Peyer's patch (tissue), 4 donors: ENCODE measurements around the gene SLC25A26. TPM values are rescaled to one million over a fixed set of nuclear protein-coding genes. Genes with fewer than 3 reads are reported as not detected.

Source experiments
- DNase-seq, 3 donors: peaks; one replicate each; pipeline ENCODE4 v3.0.0-alpha.2; 2017 to 2019
- H3K27ac ChIP-seq, 4 donors: fragments of 200-600 bp; sonication (generic); one replicate each; pipeline ENCODE4 v1.5.1; 2016 to 2019
- H3K27me3 ChIP-seq, 2 donors: fragments of 200-600 bp; sonication (generic); one replicate each; pipeline ENCODE4 v1.5.1; 2019
- H3K36me3 ChIP-seq, 3 donors: fragments of 200-600 bp; sonication (generic); one replicate each; pipeline ENCODE4 v1.5.1; 2016 to 2019
- H3K4me1 ChIP-seq, 4 donors: fragments of 200-600 bp; sonication (generic); one replicate each; pipeline ENCODE4 v1.5.1; 2016 to 2019
- H3K4me3 ChIP-seq, 4 donors: fragments of 200-600 bp; sonication (generic); 1 replicate in 3 of 4; 2 replicates in 1 of 4; pipeline ENCODE4 v1.5.1; 2016 to 2019; ENCODE audit warnings: mild to moderate bottlenecking in 1 of 4
- H3K9me3 ChIP-seq, 4 donors: fragments of 200-600 bp; sonication (generic); one replicate each; pipeline ENCODE4 v1.5.1; 2016 to 2019; ENCODE audit warnings: mild to moderate bottlenecking in 1 of 4
- POLR2A ChIP-seq, 2 donors: fragments of 450-650 bp; IDR thresholded peaks; one replicate each; pipeline ENCODE4 v1.5.1; 2017; ENCODE audit warnings: antibody characterized with exemption in 2 of 2, mild to moderate bottlenecking in 2 of 2, moderate library complexity in 2 of 2
- total RNA-seq, 4 donors: library from RNA; depleted of rRNA; stranded (reverse); fragments of >200 nt; gene quantifications; one replicate each; pipeline ENCODE4 v1.1.0, GENCODE V29; 2016
- TF ChIP-seq, protein P1 (sequence below), 6 experiments: fragments of 450-650 bp in 4 of 6; fragments of 200-600 bp in 2 of 6; sonication (generic) in 1 of 6; IDR thresholded peaks; one replicate each; pipeline ENCODE4 v1.5.1; 2017 to 2019; ENCODE audit warnings: antibody characterized with exemption in 6 of 6, mild to moderate bottlenecking in 3 of 6, moderate library complexity in 1 of 6

SLC25A26 gene
- total RNA-seq, 4 donors from 2014 or later: 11.9 to 28.9 (median 17.7) TPM

DNA sequence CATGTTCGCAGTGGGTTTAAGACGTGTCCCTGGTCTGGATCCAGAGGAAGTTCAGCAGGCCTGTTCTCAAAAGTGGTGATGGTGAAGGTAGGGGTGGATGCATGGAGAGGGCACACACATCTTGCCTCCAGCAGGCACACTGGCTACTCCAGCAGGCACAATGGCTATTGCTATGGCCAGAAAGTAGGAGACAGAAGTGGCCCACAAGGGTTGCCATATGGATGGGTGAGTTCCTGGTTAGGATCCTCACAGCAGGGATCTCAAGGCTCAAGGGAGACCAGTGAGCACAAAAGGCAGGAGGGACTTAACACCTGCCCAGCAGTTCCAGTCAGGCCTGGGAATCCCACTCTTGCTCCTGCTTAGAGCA, 172.1 kb downstream of the SLC25A26 start:
- peak overlapping the region in 2 of 4 donors; percentile 25 to 75 for H3K27ac ChIP-seq
- no peak for TF ChIP-seq POLR2A (IDR thresholded peaks at IDR 0.05)
- TF ChIP-seq, protein P1, sequence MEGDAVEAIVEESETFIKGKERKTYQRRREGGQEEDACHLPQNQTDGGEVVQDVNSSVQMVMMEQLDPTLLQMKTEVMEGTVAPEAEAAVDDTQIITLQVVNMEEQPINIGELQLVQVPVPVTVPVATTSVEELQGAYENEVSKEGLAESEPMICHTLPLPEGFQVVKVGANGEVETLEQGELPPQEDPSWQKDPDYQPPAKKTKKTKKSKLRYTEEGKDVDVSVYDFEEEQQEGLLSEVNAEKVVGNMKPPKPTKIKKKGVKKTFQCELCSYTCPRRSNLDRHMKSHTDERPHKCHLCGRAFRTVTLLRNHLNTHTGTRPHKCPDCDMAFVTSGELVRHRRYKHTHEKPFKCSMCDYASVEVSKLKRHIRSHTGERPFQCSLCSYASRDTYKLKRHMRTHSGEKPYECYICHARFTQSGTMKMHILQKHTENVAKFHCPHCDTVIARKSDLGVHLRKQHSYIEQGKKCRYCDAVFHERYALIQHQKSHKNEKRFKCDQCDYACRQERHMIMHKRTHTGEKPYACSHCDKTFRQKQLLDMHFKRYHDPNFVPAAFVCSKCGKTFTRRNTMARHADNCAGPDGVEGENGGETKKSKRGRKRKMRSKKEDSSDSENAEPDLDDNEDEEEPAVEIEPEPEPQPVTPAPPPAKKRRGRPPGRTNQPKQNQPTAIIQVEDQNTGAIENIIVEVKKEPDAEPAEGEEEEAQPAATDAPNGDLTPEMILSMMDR (IDR thresholded peaks at IDR 0.05): no peak
- no peak overlapping the region for H3K4me3 ChIP-seq
- H3K9me3 ChIP-seq: no peaks in the 10 kb centered on the region
- H3K36me3 ChIP-seq: peaks cover 0 to 42% (median 0%) of the 10 kb centered on the region in 3 donors
- DNase-seq: no peak
- H3K27me3 ChIP-seq: no peaks in the 10 kb centered on the region
- peaks cover 0 to 7% (median 0%) of the 10 kb centered on the region in 4 donors for H3K4me1 ChIP-seq

DNA sequence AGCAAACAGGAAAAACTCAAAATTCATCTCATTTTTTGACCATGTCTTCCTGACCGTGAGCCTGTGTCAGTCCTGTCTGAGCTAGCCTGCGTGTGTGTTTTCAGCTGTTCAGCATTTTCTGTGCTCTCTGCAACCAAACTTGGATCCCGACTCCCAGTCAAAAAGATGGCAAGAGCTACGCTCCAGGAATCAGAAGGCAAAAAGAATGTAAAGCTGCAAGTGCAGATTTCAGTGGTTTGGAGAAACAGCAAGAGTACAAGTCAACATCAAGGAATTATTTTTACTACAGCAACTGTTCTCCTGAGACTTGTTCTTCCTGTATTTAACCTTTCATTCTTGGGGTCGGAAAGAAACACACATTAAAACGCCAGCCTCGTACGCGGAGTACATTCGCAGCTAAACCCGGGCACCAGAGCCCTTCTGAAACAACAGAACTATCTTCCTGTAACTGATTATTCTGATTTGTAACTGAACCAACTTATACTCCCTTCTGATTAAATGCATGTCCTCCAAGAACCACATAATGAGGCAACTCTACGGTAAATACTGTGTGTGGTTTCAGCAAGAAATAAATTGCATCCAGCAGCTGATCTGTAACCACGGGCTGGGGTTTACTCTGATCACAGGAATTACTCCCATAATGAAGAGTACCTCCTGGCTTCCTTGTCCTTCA, 172.7 kb downstream of the SLC25A26 start:
- peak in 1 of 3 donors; percentile 33 for DNase-seq
- TF ChIP-seq POLR2A (IDR thresholded peaks at IDR 0.05): no peak
- TF ChIP-seq, protein P1 (IDR thresholded peaks at IDR 0.05): no peak
- Histone ChIP-seq H3K27me3 (no peaks in the 10 kb centered on the region), H3K4me3 (peak overlapping the region in 1 of 4 donors; percentile 26), H3K27ac (peak overlapping the region in 2 of 4 donors; percentile 25 to 75), H3K36me3 (peaks cover 0 to 48% (median 0%) of the 10 kb centered on the region in 3 donors), H3K9me3 (no peaks in the 10 kb centered on the region), H3K4me1 (peaks cover 0 to 7% (median 0%) of the 10 kb centered on the region in 4 donors)

DNA sequence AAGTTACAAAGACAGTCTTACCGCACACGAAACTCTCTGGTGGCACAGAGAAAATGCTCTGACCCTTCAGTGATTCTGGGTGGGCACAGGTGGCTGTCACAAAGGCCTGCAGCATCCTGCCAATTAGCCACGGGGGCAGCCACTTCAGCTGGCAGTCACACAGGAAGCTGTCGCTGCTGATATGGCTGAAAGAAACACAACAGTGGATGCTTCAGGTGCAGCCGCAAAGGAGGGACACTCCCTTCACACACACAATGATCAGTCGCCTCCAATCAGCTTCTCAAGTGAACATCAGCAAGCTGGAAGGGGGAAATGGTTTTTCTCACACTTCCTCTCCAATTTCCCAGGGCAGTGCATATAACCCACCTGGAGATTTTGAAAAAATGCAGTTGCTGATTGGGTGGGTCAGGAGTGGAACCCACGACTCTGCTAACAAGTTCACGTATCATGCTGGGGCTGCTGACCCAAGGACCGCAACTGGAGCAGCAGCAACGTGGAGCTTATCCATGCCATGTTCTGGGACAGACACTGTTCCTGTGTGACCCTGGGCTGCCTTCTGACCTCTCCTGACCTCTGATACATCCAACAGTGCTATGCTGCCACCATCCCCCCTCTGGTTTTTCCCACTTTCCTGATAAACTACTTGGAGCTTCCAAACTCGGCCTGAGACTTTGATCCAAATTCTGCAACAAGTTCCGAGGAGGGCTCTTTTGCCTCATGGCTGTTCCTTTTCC, 173.4 kb downstream of the SLC25A26 start:
- TF ChIP-seq, protein P1 (IDR thresholded peaks at IDR 0.05): no peak
- no peak for TF ChIP-seq POLR2A (IDR thresholded peaks at IDR 0.05)
- Histone ChIP-seq H3K4me3 (peak overlapping the region in 1 of 4 donors; percentile 26), H3K36me3 (peaks cover 0 to 52% (median 0%) of the 10 kb centered on the region in 3 donors), H3K27me3 (no peaks in the 10 kb centered on the region), H3K4me1 (peaks cover 0 to 7% (median 0%) of the 10 kb centered on the region in 4 donors), H3K27ac (peak overlapping the region in 2 of 4 donors; percentile 25 to 75), H3K9me3 (no peaks in the 10 kb centered on the region)
- peak in 2 of 3 donors; percentile 79 for DNase-seq

DNA sequence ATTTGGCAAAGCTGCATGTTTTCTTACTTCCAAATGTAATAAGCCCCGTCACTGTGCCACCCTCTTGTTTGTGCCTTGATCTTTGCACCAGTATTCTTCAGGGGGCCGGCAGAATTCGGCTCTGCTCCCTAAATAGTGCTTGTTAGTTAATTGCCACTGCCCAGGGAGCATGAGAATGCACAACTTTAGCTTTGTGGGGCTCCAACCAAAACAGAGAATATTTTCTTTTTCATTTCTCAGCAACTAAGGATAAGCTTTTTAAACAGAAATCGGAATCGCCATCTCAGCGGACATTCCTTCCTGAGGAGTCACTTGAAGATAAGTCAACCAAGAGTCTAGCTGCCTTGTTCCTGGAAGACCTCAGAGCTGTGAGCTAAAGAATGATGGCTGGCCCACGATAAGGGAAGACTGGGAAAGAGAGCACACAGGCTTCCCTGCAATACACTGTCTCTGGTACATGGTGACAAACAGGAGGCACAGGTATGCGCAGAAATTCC, 174.0 kb downstream of the SLC25A26 start:
- Histone ChIP-seq H3K27ac (peak overlapping the region in 1 of 4 donors; percentile 75), H3K4me1 (peaks cover 0 to 7% (median 0%) of the 10 kb centered on the region in 4 donors), H3K36me3 (peaks cover 0 to 52% (median 0%) of the 10 kb centered on the region in 3 donors)

DNA sequence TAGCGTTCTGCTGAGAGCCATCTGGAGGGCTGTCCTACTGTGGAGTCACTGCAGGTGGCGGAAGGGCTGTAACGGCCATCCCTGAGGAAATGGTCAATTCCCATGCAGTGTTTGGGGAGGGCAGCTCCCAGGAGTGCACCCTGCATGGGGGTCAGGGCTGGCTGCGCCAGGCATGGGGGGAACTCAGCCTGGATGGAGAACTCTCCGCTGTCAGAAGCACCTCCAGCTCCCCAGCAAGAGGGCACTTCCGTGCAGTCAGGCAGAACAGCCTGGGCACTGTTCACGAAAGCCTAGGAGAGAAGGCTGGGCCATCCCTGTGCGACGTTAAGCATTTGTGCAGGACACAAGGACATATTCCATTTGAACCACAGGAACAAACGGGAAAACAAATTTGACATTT, 174.8 kb downstream of the SLC25A26 start:
- no peak for TF ChIP-seq POLR2A (IDR thresholded peaks at IDR 0.05)
- TF ChIP-seq, protein P1 (IDR thresholded peaks at IDR 0.05): no peak
- Histone ChIP-seq H3K27me3 (no peaks in the 10 kb centered on the region), H3K27ac (no peak overlapping the region), H3K4me1 (peaks cover 0 to 7% (median 0%) of the 10 kb centered on the region in 4 donors), H3K36me3 (peaks cover 0 to 60% (median 0%) of the 10 kb centered on the region in 3 donors), H3K9me3 (no peaks in the 10 kb centered on the region), H3K4me3 (no peak overlapping the region)
- peak in 1 of 3 donors; percentile 15 for DNase-seq

More for the DNA sequence above, 174.0 kb downstream of the SLC25A26 start:
- no peaks in the 10 kb centered on the region for H3K9me3 ChIP-seq
- DNase-seq: peak in 2 of 3 donors; percentile 7 to 43
- no peak overlapping the region for H3K4me3 ChIP-seq
- TF ChIP-seq, protein P1 (IDR thresholded peaks at IDR 0.05): no peak
- no peak for TF ChIP-seq POLR2A (IDR thresholded peaks at IDR 0.05)
- H3K27me3 ChIP-seq: no peaks in the 10 kb centered on the region
